NT2/D1 (cell line): Measurements from ENCODE around the gene ACTG2.

Experiments
- SUZ12 ChIP-seq: IDR thresholded peaks from 2 replicates; pipeline ENCODE4 v1.6.1; 2011; ENCODE audit not compliant: insufficient read length, insufficient read depth; ENCODE audit errors: extremely low read depth
- YY1 ChIP-seq: IDR thresholded peaks from 2 replicates; pipeline ENCODE4 v1.6.1; 2011; ENCODE audit not compliant: insufficient read length, insufficient read depth

- no peak for TF ChIP-seq SUZ12
- no peak for TF ChIP-seq YY1
Observed at GRCh38 chr2:73925853-73926492, 33.2 kb downstream of the ACTG2 start.
